Mesendoderm (in vitro differentiated cells): ENCODE results near the gene C1QTNF12.

Experiments
- DNase-seq: peaks from one replicate; pipeline ENCODE4 v3.0.0; 2013
- H2AK5ac ChIP-seq: 2 replicates; pipeline ENCODE4 v1.6.1; 2013; ENCODE audit warnings: low read length, inconsistent platforms
- H2BK120ac ChIP-seq: 2 replicates; pipeline ENCODE4 v1.6.1; 2013; ENCODE audit warnings: low read depth, mild to moderate bottlenecking, low read length, moderate library complexity, mixed read lengths
- H2BK15ac ChIP-seq: replicated peaks from 2 replicates; pipeline ENCODE4 v1.6.1; 2013; ENCODE audit warnings: low read depth, mild to moderate bottlenecking, moderate library complexity
- H2BK5ac ChIP-seq: 2 replicates; pipeline ENCODE4 v1.6.1; 2013; ENCODE audit warnings: low read length, inconsistent platforms
- H3K18ac ChIP-seq: 2 replicates; pipeline ENCODE4 v1.6.1; 2013; ENCODE audit warnings: mild to moderate bottlenecking, low read length, mixed read lengths
- H3K23ac ChIP-seq: one replicate; pipeline ENCODE4 v1.6.1; 2013; ENCODE audit warnings: low read length
- H3K27ac ChIP-seq: 2 replicates; pipeline ENCODE4 v1.5.1; 2013; ENCODE audit warnings: low read depth, mild to moderate bottlenecking, inconsistent platforms, low read length, moderate library complexity
- H3K27me3 ChIP-seq: 2 replicates; pipeline ENCODE4 v1.6.1; 2013; ENCODE audit warnings: low read length, control low read depth, mild to moderate bottlenecking, inconsistent platforms; ENCODE audit not compliant: insufficient read depth, poor library complexity
- H3K36me3 ChIP-seq: 2 replicates; pipeline ENCODE4 v1.6.1; 2013; ENCODE audit warnings: low read length, inconsistent platforms; ENCODE audit not compliant: control insufficient read depth, insufficient read depth
- H3K4ac ChIP-seq: one replicate; pipeline ENCODE4 v1.6.1; 2013; ENCODE audit warnings: low read depth, mild to moderate bottlenecking, low read length, moderate library complexity
- H3K4me1 ChIP-seq: 2 replicates; pipeline ENCODE4 v1.6.1; 2013; ENCODE audit warnings: low read depth, low read length, inconsistent platforms; ENCODE audit not compliant: control insufficient read depth
- H3K4me2 ChIP-seq: 2 replicates; pipeline ENCODE4 v1.6.1; 2013; ENCODE audit warnings: low read length
- H3K4me3 ChIP-seq: 2 replicates; pipeline ENCODE4 v1.5.1; 2013; ENCODE audit warnings: mild to moderate bottlenecking, low read length
- H3K56ac ChIP-seq: one replicate; pipeline ENCODE4 v1.6.1; 2013; ENCODE audit warnings: low read length
- H3K79me1 ChIP-seq: 2 replicates; pipeline ENCODE4 v1.6.1; 2013; ENCODE audit warnings: low read length, inconsistent platforms
- H3K79me2 ChIP-seq: 2 replicates; pipeline ENCODE4 v1.6.1; 2013; ENCODE audit warnings: mild to moderate bottlenecking, low read length; ENCODE audit not compliant: control insufficient read depth, insufficient read depth
- H3K9ac ChIP-seq: 2 replicates; pipeline ENCODE4 v1.6.1; 2013; ENCODE audit warnings: low read length, inconsistent platforms
- H4K5ac ChIP-seq: one replicate; pipeline ENCODE4 v1.6.1; 2013; ENCODE audit warnings: low read length
- H4K8ac ChIP-seq: one replicate; pipeline ENCODE4 v1.6.1; 2013; ENCODE audit warnings: low read depth, mild to moderate bottlenecking, control low read depth, low read length, moderate library complexity
- WGBS: extraction: QIAGEN DNeasy Blood & Tissue Kit; methylation state at CpG from one replicate; pipeline ENCODE4 v1.1.7; 2013; ENCODE audit warnings: low lambda C conversion rate, missing lambda C conversion rate; ENCODE audit not compliant: insufficient coverage; ENCODE audit errors: extremely low coverage; 5-methylcytosine and 5-hydroxymethylcytosine counted together

C1QTNF12 gene

GRCh38 chr1:1259540-1259939 is 13.0 kb upstream of the C1QTNF12 start:
- Histone ChIP-seq H2BK5ac (no peak overlapping the region), H3K23ac (no peak overlapping the region), H2BK120ac (no peak overlapping the region), H3K27ac (no peak overlapping the region), H3K79me2 (no peaks in the 10 kb centered on the region), H4K5ac (no peak overlapping the region), H3K18ac (no peak overlapping the region), H4K8ac (no peak overlapping the region), H3K56ac (no peak overlapping the region), H3K4me2 (no peak overlapping the region), H2AK5ac (no peak overlapping the region), H3K36me3 (peaks cover 20% of the 10 kb centered on the region), H3K79me1 (peaks cover 10% of the 10 kb centered on the region), H3K4me3 (no peak overlapping the region), H3K4me1 (no peaks in the 10 kb centered on the region), H3K9ac (no peak overlapping the region), H3K27me3 (no peaks in the 10 kb centered on the region), H2BK15ac (no peak overlapping the region), H3K4ac (no peak overlapping the region)
- DNase-seq, result no peak
- WGBS, result no CpG with 5 or more reads among the region's 18 CpGs

- H4K8ac ChIP-seq, result no peak overlapping the region
- no peak overlapping the region for H3K4me3 ChIP-seq
- no peak overlapping the region for H3K18ac ChIP-seq
- H3K79me1 ChIP-seq, result peaks cover 10% of the 10 kb centered on the region
- no peak overlapping the region for H3K23ac ChIP-seq
- no peak overlapping the region for H3K56ac ChIP-seq
- H2BK15ac ChIP-seq, result no peak overlapping the region
- H2AK5ac ChIP-seq, result no peak overlapping the region
- H3K4me2 ChIP-seq, result no peak overlapping the region
- H3K27me3 ChIP-seq, result no peaks in the 10 kb centered on the region
- no peak overlapping the region for H3K9ac ChIP-seq
- no peak overlapping the region for H2BK5ac ChIP-seq
- no peak overlapping the region for H3K27ac ChIP-seq
- H3K4ac ChIP-seq, result no peak overlapping the region
- H3K36me3 ChIP-seq, result peaks cover 20% of the 10 kb centered on the region
- H4K5ac ChIP-seq, result no peak overlapping the region
- WGBS, result no CpG with 5 or more reads among the region's 22 CpGs
- H3K79me2 ChIP-seq, result no peaks in the 10 kb centered on the region
- H2BK120ac ChIP-seq, result no peak overlapping the region
- DNase-seq, result no peak
- no peaks in the 10 kb centered on the region for H3K4me1 ChIP-seq
Observed at GRCh38 chr1:1259119-1259488, 12.6 kb upstream of the C1QTNF12 start.

- Histone ChIP-seq H2BK5ac (no peak overlapping the region), H3K79me1 (peaks cover 8% of the 10 kb centered on the region), H3K4me3 (no peak overlapping the region), H3K4ac (no peak overlapping the region), H2AK5ac (no peak overlapping the region), H2BK15ac (no peak overlapping the region), H3K27me3 (no peaks in the 10 kb centered on the region), H3K4me1 (no peaks in the 10 kb centered on the region), H3K27ac (no peak overlapping the region), H3K18ac (no peak overlapping the region), H4K5ac (no peak overlapping the region), H3K79me2 (no peaks in the 10 kb centered on the region), H3K4me2 (no peak overlapping the region), H3K36me3 (peaks cover 16% of the 10 kb centered on the region), H4K8ac (no peak overlapping the region), H2BK120ac (no peak overlapping the region), H3K56ac (peak overlapping the region; percentile 15), H3K9ac (no peak overlapping the region), H3K23ac (no peak overlapping the region)
- WGBS, result no CpG with 5 or more reads among the region's 31 CpGs
- DNase-seq, result no peak
Observed at GRCh38 chr1:1256956-1257871, 10.7 kb upstream of the C1QTNF12 start.

DNA sequence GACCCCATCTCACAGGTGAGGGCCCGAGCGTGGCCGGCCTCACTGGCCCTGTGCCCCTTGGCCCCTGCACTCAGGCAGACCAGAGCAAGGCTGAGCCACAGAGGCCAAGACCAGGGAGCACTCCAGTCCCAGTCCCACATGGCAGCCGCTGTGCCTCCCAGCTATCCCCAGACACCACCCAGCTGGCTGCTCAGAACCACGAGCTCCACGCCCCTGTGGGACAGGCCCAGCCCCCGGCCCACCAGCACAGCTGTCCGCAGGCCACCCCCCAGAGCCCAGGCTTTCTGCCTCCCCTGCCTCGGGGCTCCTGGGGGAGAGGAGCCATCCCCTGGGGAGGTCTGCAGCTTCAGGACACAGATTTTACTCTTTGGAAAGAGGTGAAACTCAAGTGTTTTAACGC is 9.1 kb upstream of the C1QTNF12 start:
- Histone ChIP-seq H3K79me2 (no peaks in the 10 kb centered on the region), H3K9ac (no peak overlapping the region), H3K4me3 (no peak overlapping the region), H2BK5ac (no peak overlapping the region), H2BK15ac (no peak overlapping the region), H3K23ac (no peak overlapping the region), H2BK120ac (no peak overlapping the region), H3K4ac (no peak overlapping the region), H3K56ac (no peak overlapping the region), H4K5ac (no peak overlapping the region), H3K18ac (no peak overlapping the region), H2AK5ac (no peak overlapping the region), H3K27ac (no peak overlapping the region), H4K8ac (no peak overlapping the region), H3K4me1 (no peaks in the 10 kb centered on the region), H3K36me3 (peaks cover 13% of the 10 kb centered on the region), H3K79me1 (peaks cover 8% of the 10 kb centered on the region), H3K4me2 (no peak overlapping the region), H3K27me3 (no peaks in the 10 kb centered on the region)
- WGBS, result no CpG with 5 or more reads among the region's 10 CpGs
- no peak for DNase-seq

DNA sequence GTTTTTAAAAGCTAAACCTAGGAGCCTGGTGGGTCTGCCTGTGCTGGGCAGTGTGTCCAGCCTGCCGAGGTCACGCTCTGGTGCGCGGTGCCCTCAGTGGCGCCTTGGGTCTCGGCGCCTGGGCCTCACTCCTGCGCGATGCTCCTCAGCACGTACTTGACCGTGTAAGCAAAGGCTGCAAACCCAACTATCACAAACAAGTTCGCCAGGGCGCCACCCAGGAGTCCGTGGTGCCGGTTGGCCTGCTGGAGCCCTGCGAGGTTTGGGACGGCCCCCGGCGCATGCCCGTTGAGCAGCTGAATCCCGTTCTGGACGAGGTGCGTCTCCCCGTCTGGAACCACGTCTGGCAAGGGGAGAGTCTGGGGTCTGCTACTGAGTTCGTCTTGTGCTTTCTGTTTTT is 8.6 kb upstream of the C1QTNF12 start:
- H3K4me1 ChIP-seq, result no peaks in the 10 kb centered on the region
- no peak overlapping the region for H4K8ac ChIP-seq
- no peak overlapping the region for H3K9ac ChIP-seq
- H3K27me3 ChIP-seq, result no peaks in the 10 kb centered on the region
- H3K56ac ChIP-seq, result no peak overlapping the region
- no peak overlapping the region for H2BK120ac ChIP-seq
- H3K79me1 ChIP-seq, result peaks cover 8% of the 10 kb centered on the region
- no peak overlapping the region for H3K23ac ChIP-seq
- H3K4me2 ChIP-seq, result no peak overlapping the region
- no CpG with 5 or more reads among the region's 26 CpGs for WGBS
- H2AK5ac ChIP-seq, result no peak overlapping the region
- H2BK15ac ChIP-seq, result no peak overlapping the region
- no peak for DNase-seq
- no peak overlapping the region for H3K18ac ChIP-seq
- H3K79me2 ChIP-seq, result no peaks in the 10 kb centered on the region
- H2BK5ac ChIP-seq, result no peak overlapping the region
- peaks cover 13% of the 10 kb centered on the region for H3K36me3 ChIP-seq
- no peak overlapping the region for H4K5ac ChIP-seq
- H3K4me3 ChIP-seq, result no peak overlapping the region
- H3K27ac ChIP-seq, result no peak overlapping the region
- H3K4ac ChIP-seq, result no peak overlapping the region

DNA sequence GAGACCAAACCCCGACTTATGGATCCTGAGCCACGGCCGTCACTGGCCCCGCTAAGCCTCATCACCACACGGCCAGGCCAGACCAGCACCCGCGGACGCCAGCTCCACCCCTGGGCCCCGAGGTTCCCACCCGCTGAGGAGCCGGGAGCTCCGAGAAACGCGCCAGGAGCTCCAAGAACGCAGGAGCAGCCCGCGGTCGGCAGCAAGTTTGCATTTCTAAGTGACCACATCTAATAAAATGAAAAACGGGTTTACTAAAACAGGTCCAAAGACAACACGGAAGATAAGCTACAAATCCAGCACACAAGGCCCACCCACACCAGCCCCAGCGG is 8.1 kb upstream of the C1QTNF12 start:
- no peak overlapping the region for H3K4ac ChIP-seq
- H3K27ac ChIP-seq, result no peak overlapping the region
- no peak overlapping the region for H3K9ac ChIP-seq
- H2AK5ac ChIP-seq, result no peak overlapping the region
- no peak overlapping the region for H2BK5ac ChIP-seq
- H3K23ac ChIP-seq, result no peak overlapping the region
- no peaks in the 10 kb centered on the region for H3K4me1 ChIP-seq
- H2BK120ac ChIP-seq, result no peak overlapping the region
- H3K79me2 ChIP-seq, result no peaks in the 10 kb centered on the region
- peaks cover 10% of the 10 kb centered on the region for H3K36me3 ChIP-seq
- H3K79me1 ChIP-seq, result peaks cover 8% of the 10 kb centered on the region
- H4K8ac ChIP-seq, result no peak overlapping the region
- no peak overlapping the region for H2BK15ac ChIP-seq
- no peak overlapping the region for H3K18ac ChIP-seq
- WGBS, result no CpG with 5 or more reads among the region's 21 CpGs
- no peak overlapping the region for H3K4me3 ChIP-seq
- no peak overlapping the region for H3K56ac ChIP-seq
- no peak overlapping the region for H3K4me2 ChIP-seq
- DNase-seq, result no peak
- no peaks in the 10 kb centered on the region for H3K27me3 ChIP-seq
- no peak overlapping the region for H4K5ac ChIP-seq
